HG03439 (cell line): Measurements from ENCODE around the gene CNDP1.
"Not testable (repeated sequence)": the region's sequence is repeated elsewhere in the genome, so short reads cannot be mapped to it uniquely, and the experiment has no call there.

Experiments
- ATAC-seq: cut with Tn5 transposase; IDR thresholded peaks from one replicate; pipeline ENCODE4 v1.9.1; 2021; ENCODE audit warnings: mild to moderate bottlenecking, moderate library complexity; ENCODE audit not compliant: unreplicated experiment

Gene CNDP1

DNA sequence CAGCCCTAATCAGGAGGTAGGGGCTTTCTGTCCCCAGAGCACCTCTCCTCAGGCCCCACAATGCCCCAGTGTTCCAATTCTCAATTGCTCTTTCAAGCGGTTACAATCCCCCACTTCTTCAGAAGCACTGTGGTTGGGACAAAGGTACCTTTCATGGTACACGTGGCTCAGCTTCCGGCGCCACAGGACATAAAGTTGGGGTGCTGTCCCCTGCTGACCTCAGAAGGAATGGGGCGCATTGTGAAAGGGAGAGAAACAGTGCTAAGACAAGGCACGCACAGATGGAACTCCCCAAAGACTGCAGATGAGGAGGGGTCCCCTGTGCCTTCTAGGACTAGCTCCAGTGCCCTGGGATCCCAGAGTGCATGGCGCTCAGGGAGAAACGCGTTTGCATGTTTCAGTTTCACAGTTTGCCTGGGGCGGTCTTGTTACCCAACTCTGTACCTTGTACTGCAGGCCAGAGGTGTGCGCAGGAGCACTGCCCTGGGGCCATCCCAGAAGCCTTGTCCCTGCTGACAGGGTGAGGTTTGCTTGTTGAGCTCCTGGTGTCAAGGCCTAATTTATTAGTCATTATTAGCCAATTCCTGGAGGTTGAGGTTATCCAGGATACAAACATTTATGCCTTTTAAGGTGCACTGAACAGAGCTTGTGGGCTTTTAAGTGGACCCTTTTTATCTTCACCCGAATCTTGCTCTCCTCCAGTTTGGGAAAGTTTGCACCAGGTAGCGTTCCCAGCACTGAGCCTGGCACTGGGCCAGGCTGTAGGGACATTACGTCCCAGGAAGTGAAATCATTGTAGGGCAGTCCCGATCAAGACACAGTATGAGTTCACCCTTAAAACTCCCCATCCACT is 7.6 kb downstream of the CNDP1 start:
- ATAC-seq, result no peak

DNA sequence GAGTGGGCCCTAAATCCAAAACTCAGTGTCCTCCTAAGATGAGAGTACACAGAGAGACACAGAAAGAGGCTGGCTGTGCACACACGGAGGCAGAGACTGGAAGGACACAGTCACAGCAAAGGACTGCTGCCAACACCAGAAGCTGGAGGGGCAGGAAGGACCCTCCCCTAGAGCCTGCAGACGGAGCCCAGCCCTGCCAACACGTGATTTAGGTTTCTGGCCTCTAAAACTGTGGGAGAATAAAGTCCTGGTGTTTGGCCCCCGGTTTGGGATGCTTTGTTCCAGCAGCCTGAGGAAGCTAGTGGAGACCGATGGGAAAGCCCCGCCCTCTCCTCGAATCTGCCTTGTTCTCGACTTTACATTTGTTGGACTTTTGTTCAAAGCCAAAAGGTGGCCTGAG is 10.6 kb downstream of the CNDP1 start:
- ATAC-seq, result no peak

DNA sequence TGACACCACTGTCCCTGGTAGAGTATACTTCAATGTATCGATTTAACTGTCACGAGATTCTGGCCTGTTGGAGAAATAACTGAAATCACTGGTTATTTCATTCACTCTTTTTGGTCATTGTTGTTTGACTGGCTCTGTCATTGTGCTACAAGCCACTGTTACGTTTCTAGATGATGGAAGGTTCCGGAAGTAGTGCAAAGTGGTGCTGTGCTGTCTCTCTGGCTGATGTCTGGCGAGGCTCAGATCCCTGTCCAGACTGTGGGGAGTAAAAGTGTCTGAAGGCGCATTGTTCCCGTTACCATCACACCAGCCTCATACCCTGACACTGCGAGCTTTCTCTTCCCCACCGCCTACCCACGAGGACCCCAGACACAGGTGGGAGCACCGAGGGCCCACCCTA is 11.7 kb downstream of the CNDP1 start:
- ATAC-seq, result no peak

DNA sequence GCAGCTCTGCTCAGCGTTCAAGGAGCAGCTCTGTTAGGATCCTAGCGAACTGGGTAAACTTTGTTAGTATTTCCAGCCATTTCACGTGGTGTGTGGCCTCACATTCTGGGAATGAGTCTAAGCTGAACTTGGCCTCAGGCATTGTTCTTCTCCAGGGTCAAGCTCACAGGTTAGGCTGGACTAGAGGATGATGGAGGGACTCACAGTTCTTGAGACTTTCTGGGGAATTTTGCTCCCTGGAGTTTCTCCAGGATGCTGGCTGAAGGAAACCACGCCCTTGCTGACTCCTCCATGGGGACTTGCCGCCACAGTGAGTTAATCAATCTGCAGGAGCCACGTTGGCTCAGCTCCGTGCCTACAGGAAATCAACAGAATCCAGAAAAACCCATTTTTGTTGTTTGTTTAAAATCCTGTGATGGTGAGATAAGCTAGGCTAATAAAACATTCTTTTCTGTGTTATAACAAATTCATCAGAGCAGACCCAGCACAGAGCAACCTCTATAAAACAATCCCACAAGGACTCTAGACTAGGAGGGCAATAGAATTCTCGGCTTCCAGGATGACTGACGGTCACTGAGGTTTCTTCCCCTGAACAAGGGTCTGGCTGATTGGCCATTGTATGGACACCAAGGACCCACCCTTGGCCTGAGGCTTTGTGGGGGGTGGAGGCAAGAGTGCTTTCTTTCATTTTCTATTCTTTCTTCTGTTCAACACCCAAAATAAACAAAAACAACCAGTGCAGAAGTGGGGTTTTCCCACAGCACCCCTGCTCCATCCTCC is 12.6 kb downstream of the CNDP1 start:
- no peak for ATAC-seq

DNA sequence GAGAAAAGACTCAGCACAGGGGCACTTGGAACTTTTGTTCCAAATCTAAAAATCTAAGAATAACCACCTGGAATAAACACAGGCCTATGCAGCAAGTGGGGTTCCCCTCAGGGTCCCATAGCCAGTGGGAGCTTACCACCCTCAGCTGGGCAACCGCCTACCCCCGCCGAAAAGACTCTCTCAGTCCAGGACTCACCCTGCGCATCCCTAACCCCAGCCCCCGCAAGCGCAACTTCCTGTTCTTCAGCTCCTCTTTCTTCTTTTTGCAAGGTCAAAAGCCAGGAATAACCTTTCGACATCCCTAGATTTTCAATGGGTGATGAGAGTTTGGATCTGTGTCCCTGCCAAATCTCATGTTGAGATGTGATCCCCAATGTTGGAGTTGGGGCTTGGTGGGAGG is 13.6 kb downstream of the CNDP1 start:
- ATAC-seq, result no peak

DNA sequence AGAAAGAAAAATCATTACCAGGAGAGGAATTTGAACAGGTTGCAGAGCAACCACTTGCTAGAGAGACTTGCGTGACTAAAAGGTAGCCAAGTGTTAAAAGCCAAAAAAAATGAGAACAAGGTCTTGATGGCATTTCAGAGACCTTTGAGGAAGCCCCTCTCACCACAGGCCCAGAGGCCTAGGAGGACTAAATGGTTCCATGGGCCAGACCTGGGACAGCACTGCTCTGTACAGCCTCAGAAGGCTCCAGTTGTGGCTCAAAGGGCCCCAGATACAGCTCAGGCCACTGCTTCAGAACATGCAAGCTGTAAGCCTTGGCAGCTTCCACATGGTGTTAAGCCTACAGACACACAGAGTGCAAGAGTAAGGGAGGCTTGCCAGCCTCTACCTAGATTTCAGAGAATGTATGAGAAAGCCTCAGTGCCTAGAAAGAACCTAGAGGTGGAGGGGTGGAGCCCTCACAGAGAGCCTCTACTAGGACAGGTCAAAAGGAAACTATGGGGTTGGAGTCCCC is 15.3 kb downstream of the CNDP1 start:
- ATAC-seq, result no peak

DNA sequence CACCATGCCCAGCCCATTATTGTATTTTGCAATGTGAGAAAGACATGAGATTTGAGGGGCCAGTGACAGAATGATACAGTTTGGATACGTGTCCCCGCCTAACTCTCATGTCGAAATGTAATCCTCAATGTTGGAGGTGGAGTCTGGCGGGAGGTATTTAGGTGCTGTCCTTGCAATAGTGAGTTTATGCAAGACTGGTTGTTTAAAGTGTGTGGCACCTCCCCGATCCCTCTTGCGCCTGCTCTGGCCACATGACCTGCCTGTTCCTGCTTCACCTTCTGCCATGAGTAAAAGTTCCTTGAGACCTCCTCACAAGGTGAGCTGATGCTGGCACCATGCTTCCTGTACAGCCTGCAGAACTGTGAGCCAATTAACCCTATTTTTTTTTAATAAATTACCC is 16.6 kb downstream of the CNDP1 start:
- no peak for ATAC-seq

DNA sequence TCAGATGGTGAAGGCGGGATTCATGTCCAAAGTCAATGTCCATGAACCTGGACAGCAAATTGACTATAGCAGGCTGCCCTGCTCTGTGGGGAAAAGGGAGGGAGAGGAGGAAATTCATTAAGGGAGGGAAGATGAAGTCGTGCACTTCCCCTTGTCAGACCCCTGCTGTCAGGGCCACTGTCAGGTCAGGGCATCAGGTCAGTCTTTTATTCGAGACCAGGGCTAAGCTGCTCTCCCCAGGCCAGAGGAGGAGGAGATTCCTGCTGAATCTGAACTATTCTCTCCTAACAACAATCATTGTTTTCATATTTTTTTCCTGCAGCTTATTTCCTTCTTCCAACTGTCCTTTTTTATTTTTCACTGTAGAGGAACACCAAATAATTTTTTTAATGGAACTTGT is 17.2 kb downstream of the CNDP1 start:
- ATAC-seq, result no peak

DNA sequence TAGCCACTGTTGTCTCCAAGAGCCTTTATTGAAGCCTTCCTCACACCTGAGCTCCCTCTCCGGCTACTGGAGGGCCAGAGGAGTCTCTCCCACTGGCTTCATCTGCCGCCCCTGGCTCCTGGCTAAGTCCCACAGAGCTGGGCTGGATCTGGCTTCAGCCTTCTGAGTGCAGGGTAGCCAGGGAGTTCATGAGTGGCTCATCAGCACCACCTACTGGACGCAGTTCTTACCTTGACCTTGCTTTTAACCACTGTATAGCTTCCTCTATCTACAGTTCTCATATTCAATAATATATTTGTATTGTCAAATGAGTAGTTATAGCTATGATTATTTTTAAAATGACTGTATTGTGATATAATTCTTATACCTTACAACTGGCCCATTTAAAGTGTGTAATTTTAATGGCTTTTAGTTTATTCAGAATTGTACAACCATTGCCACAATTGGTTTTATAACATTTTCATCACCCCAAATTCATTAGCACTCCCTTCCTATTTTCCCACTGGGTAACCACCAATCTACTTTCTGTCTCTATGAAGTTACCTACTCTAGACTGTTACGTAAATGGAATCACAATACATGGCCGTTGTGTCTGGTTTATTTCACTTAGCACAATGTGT is 17.7 kb downstream of the CNDP1 start:
- ATAC-seq, result peak; percentile 91

DNA sequence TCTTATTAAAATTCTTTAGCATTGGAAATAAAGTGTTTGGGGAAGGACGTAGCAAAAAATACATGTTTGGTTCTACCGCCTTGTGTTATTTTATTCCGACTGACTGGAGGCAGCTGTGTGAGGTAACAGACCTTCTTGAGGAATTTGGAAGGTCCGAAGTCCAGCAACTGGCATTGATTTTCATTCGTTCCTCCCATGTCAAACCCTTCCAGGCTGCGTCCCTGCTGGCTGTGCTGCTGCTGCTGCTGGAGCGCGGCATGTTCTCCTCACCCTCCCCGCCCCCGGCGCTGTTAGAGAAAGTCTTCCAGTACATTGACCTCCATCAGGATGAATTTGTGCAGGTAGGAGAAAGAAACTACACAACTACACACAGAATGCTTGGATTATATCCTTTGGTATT is 21.8 kb downstream of the CNDP1 start:
- ATAC-seq, result no peak

DNA sequence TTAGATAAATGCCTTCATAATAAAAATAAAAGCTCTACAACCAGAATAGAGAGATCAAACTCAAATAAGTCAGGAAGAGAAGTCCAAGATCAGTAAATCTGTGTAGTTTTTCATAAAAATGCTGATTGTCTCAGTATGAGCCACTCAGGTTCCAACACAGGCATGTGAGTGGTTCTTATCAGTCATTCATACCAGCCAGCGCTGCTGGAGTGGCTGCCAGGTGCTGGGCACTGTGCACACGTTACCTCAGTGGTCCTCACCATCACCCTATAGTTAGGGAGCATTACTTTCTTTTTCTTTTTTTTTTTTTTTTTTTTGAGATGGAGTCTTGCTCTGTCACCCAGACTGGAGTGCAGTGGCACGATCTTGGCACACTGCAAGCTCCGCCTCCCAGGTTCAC is 23.8 kb downstream of the CNDP1 start:
- ATAC-seq, result no peak

DNA sequence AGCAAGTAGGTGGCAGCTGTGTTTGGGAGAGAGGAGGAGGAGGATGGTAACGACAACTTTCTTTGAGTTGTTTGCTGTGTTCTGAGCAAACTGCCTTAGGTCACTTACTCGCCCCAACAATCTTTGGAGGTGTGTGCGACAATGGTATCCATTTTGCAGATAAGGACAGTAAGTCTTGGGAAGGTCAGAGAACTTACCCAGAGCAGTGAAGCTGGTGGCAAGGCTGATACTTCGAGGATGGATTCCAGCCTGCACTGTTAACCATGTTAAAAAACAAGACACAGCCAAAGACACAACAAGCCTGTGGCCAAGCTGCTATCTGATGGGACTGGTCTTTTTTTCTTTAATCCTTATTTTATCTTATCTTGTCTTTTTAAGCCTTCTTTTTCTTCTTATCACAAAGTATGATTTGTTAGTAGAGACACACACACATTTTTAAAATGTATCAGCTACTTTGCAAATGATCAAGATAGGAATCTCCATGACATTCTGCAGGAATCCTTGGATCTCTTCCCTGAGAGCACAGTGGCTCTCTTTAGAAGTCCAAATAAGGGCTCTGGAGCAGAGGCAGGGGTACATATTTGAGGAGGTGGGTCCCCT is 27.9 kb downstream of the CNDP1 start:
- ATAC-seq, result no peak

DNA sequence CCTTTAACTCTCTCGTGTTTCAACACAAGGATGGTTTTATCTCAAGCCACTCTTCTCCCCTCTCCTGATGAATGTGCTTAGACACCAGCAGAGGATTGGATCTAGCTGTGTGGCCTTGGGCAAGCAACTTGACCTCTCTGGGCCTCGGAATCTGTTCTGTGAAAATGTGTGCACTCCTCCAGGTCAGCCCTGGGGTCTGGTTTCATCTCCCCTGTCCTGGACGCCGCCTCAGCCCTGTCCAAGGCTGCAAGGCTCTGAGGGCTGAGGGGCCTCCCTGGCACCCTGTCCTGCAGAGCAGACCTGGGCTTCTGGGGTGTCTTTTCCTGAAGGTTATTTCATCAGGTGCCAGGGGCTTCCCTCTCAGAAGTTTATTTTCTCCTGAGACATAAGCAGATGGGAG is 28.5 kb downstream of the CNDP1 start:
- no peak for ATAC-seq

DNA sequence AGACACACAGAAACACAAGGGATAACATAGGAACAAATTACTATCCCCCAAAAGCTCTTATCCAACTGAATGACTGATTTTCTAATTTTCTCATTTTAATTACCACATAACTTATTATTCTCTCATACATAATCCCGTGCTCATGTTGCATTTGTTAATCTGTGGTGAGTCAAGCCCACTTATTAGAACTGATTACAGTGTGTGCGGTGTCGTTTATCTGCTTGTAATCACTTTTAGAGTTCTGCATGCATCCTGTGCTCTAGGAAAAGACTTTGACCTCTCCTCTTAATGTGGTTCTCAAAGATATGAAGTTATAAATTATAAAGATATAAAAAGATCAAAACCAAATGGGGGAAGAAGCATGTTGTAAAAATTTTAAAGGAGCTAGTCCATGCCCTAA is 29.7 kb downstream of the CNDP1 start:
- ATAC-seq, result no peak

DNA sequence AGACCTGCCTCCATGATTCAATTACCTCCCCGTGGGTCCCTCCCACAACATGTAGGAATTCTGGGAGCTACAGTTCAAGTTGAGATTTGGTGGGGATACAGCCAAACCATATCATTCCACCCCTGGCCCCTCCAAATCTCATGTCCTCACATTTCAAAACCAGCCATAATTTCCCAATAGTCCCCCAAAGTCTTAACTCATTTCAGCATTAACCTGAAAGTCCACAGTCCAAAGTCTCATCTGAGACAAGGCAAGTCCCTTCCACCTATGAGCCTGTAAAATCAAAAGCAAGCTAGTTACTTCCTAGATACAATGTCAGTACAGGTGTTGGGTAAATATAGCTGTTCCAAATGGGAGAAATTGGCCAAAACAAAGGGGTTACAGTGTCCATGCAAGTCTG is 30.9 kb downstream of the CNDP1 start:
- not testable (repeated sequence) for ATAC-seq

DNA sequence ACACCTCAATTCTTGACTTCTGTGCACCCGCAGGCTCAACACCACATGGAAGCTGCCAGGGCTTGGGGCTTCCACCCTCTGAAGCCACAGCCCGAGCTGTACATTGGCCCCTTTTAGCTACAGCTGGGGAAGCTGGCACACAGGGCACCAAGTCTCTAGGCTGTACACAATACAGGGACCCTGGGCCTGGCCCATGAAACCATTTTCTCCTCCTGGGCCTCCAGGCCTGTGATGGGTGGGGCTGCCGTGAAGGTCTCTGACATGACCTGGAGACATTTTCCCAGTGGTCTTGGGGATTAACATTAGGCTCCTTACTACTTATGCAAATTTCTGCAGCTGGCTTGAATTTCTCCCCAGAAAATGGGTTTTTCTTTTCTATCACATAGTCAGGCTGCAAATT is 31.7 kb downstream of the CNDP1 start:
- not testable (repeated sequence) for ATAC-seq

DNA sequence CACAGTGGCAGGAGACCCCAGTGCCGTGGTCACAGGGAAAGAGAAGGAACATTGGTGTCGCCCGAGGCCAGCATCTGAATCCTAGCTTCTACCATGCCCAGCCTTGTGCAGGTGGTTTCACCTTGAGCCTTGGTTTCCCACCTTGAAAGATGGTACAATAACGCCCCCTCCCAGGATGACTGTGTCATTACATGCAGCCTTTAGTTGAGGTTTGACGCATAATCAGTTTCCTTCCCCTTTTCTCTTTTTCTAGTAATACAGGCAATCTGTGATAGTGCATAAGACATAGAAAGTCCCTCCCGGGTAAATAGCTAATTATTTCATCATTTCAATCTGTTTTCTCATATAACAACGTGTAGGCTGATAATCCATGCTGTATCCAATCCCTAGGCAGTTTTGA is 33.5 kb downstream of the CNDP1 start:
- ATAC-seq, result no peak

DNA sequence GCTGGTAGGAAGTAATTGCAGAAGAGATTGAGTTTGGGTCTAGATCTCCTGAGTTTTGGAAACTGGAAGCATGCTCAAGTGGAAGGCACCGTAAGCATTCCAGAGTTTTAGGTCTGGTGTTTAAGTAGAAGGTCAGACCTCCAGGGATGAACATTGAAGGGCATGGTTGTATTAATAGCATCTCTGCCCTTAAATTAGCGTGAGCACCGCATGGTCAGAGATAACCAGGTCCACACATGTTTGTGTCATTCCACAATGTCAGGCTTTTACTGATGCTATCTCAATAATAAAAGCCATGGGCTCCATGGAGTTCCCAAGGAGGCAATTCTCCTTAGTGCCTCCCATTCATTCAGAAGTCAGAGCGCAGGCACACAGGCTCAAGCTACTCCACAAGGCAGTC is 35.1 kb downstream of the CNDP1 start:
- no peak for ATAC-seq

DNA sequence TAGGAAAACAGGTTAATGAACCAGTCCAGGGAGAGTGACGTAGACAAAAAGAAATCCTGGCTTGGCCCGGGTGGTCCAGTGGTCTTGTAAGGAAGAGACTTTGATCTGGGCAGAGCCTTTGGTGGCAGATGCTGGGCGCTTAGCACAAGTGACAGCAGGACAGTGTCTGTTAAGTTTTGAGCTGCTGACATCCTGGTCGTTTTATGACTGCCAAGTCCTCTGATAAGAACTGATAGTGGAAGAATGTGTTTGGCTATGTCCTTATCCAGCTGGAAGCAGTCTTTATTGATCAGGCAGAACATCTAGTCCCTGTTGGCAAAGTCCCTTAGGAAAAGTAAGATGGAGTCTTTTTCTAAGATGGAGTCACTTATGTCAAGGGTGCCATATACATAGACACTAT is 36.0 kb downstream of the CNDP1 start:
- no peak for ATAC-seq

DNA sequence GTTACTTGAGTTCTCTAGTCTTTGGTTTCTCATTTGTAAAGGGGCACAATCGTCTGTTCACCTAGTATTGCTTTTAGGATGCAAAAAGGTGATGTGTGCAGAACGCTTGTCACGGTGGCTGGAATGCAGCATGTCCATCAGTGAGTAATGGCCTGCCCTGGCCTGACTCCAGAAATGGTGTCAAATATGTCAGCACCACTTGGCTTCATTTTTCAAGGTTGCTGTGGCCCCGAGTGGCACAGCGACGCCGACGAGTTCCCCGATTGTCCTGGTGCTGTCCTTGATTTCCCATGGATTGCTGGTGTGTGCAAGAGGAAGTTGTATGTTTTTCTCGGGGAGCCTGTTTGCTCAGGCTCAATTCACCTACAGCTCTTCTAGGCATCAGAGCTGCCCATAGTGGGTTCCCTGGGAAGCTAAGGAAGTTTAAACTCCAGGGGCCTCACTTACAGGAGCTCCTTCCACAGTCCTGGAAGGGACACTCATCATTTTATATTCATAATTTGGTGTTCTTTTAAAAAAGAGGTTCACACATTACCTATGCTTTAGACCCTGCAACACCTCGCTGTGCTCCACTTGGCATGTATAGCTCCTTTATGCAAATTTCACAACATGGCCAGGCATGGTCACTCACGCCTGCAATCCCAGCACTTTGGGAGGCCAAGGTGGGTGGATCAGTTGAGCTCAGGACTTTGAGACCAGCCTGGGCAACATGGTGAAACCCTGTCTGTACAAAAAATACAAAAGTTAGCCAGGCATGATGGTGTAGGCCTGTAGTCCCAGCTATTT is 37.8 kb downstream of the CNDP1 start:
- no peak for ATAC-seq

DNA sequence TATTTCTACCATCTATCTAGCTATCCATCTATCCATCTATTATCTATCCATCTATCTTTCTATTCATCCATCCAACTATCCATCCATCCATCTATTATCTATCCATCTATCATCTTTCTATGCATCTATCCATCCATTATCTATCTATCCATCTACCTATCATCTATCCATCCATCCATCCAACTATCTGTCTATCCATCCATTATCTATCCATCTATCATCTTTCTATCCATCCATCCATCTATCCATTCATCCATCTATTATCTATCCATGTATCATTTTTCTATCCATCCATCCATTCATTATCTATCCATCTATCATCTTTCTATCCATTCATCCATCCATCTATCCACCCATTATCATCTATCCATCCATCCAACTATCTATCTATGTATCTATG is 38.8 kb downstream of the CNDP1 start:
- no peak for ATAC-seq
